GM21447 (cell line): ENCODE results near the gene COPZ1.
"Not testable (repeated sequence)": the region's sequence is repeated elsewhere in the genome, so short reads cannot be mapped to it uniquely, and the experiment has no call there.

ENCODE experiments used
- ATAC-seq: cut with Tn5 transposase; IDR thresholded peaks from one replicate; pipeline ENCODE4 v1.9.1; 2021; ENCODE audit not compliant: unreplicated experiment

COPZ1 gene

DNA sequence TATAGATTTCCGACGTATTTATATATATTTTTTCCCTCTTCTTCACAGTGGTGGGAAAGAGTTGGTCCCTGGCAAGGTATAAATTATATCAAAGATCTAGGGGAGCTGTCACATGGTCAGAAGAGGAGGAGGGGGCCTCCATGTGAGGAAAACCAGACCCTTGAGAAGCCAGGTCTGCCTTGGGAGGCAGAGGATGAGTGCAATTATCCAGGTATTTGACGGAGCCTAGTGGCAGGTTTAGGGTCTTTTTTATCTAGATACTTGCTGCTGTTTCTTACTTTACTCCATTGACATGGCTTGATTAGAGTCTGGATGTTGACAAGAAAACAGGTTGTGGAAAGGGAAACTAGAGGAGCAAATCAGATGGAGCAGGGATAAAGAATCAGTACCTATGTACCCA, 5.5 kb downstream of the COPZ1 start:
- ATAC-seq, result no peak

- no peak for ATAC-seq
These were observed 6.5 kb downstream of the COPZ1 start for GRCh38 chr12:54331461-54331860.

- ATAC-seq, result no peak
These were observed 8.6 kb downstream of the COPZ1 start for GRCh38 chr12:54333420-54334034.

GRCh38 chr12:54337280-54337842, 12.4 kb downstream of the COPZ1 start:
- ATAC-seq, result no peak

GRCh38 chr12:54337854-54338650, 13.1 kb downstream of the COPZ1 start:
- ATAC-seq, result no peak

DNA sequence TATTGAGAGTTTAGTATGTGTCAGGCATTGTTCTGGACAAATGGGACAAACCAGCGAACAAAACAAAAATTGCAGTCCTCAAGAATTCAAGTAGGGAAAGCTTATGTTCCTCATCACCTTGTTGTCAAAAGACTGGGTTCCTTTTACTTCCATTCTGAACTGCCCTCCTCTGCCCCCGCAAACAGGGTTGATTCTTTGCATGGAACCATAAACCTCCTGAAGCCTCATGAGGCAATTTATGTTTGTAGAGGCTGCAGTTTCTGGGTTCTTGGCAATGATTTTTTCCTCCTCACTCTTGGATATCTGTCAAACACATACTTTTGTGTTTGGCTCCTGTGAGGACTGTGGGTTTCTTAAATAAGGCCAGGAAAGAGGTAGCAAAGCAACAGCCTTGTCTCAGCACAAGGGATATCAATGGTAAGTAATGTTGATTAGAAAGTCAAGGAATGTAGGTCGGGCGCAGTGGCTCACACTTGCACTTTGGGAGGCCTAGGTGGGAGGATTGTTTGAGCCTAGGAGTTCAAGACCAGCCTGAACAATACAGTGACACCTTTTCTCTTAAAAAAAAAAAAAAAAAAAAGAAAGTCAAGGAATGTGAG, 13.9 kb downstream of the COPZ1 start:
- no peak for ATAC-seq

DNA sequence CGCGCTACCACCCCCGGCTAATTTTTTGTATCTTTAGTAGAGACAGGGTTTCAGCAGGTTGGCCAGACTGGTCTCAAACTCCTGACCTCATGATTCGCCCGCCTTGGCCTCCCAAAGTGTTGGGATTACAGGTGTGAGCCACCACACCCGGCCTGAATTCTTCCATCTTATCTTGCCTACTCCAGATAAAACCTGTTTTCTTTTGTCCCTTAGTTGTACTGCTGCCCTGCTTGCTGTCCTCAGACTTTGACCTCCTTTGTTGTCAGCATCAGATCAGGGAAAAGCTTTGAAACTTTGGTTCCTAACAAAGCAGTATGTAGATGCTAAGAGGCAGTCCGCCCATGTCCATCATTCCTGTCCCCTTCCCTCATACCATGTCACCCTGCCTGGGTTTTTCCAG, 15.9 kb downstream of the COPZ1 start:
- no peak for ATAC-seq

GRCh38 chr12:54341378-54342300, 16.7 kb downstream of the COPZ1 start:
- ATAC-seq, result no peak

GRCh38 chr12:54349036-54349435, 24.1 kb downstream of the COPZ1 start:
- ATAC-seq, result no peak

DNA sequence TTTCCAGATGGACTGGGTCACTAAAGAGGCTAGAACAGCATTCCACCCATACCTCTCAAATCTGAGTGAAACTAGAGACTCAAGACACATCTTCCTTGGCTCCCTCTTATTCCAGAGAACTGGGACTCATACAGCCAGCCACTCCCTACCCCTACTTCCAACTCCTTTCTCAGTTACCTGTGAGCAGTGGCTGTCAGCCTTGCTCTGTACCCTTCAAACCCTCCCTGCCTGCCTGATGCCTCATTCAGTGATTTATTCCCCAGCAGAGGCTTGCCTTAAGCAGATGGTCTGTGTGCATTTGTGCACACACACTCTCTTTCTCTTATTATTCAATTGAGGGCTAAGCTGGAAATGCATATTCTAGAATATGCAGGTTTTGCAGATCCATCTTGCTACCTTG, 24.7 kb downstream of the COPZ1 start:
- ATAC-seq, result no peak

DNA sequence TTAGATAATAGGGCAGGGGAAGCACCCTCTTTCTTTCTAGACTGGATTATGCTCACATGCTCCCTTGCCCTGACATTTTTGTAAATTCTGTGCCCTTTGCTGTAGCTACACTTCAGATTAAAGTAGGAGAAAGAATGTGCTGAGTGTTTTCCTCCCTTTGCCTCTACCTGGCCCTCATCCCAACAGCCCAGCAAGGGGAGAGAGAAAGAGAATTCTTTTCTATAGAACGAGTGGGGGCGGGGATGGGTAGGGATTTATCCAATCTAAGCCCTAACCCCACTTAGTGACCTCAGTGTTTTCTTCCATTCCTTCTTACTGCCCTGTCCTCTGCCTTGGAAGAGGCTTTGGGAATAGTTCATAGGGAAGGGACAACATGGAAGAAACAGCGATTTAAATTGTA, 25.8 kb downstream of the COPZ1 start:
- no peak for ATAC-seq

- ATAC-seq, result no peak
These were observed 26.4 kb downstream of the COPZ1 start for GRCh38 chr12:54351341-54351740.

DNA sequence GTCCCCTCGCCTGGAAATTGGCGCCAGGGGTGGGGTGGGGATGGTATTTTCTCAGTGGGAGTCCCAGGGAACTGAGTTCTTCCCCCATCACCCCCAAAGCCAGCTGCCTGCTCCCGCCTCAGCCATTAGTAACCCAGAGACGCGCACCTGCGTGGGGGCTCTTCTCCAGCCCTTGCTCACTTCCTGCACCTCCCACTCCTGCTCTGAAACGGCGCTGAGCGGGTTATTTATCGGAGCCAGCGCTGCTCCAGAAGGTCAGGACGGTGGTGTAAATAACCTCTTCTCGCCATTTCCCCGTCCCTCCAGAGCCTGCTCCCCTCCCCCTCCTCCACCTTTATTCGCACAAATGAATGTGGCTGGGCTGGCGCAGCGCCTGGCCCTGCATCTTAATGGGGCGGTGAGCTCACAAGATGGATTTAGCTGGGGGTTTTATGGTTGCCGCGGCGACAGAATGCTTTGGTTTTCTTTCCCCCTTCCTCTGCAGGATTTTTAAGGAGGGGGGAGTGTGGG, 27.1 kb downstream of the COPZ1 start:
- no peak for ATAC-seq

GRCh38 chr12:54352891-54353874, 28.3 kb downstream of the COPZ1 start:
- ATAC-seq, result no peak

- ATAC-seq, result not testable (repeated sequence)
These were observed 29.3 kb downstream of the COPZ1 start for GRCh38 chr12:54354271-54354670.

DNA sequence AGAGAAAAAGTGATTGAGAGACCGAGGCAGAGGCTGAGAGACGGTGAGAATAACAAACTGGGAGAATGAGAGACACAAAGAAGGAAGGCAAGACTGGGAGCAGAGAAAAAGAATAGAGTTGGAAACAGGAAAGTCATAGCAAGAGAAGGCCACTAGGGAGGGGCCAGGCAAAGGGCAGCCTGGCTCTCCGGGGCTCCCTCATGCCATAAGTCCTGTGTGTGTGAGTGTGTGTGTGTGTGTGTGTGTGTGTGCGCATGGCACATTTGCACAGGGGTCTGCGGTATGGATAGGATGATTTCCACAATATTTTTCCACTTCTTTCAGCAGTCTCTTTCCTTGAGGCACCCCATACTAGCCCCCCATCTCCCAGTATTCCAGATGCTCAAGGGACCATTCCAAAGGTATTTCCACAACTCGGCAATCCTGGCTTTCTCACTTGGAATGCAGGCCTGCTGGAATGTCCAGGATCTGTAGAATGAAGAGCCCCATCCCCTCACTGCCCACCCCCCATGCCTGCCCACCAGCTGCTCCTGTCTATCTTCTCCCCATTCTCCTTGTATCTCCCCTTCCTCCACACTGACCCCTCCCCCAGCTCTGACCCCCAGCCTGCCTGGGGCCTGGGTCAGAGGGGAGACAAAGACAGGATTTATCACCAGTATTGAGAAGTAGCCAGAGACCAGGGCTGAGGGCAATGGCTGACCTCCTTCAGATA, 30.3 kb downstream of the COPZ1 start:
- no peak for ATAC-seq

DNA sequence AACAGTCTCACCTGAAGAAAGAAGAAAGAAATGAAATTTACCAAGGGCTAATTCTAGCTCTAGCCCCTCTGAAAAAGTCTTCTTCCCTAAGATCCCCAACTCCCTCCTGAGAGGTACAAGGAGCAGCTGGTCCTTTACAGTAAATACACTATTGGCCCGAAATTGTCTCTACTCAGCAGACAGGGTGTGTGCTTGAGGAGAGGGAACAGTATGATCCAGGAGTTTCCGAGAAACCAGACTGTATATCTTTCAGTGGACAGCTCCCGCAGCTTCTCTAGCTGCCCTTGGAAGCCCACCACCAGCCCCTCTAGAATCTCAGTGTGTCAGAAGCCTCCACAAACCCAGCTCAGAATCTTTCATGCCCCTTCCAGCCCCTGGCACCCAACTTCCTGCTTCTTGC, 31.3 kb downstream of the COPZ1 start:
- no peak for ATAC-seq

DNA sequence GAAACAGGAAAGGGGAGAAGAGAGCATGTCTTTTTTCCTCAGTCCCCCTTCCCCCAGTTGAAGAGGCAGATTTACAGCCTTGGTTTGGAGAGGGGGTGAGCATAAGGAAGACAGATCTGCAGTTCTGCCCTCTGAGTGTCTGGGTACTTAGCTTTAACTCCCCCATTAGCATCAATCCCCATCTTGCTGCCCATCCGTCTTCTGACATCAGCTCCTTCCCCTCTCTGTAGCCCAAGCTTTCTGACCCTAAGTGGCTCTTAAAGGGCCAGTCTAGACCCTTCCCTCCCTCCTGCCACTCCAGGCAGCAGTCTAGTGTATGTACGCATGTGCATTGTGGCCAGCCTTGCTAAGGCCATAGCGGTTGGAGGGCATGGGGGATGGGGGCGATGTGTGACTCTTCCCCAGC, 32.0 kb downstream of the COPZ1 start:
- ATAC-seq, result no peak
